Fibroblast of lung (primary cell): ENCODE data around the gene ANAPC2.

Experiments used
- EZH2 ChIP-seq: IDR thresholded peaks from 2 replicates; pipeline ENCODE4 v1.5.1; 2012; ENCODE audit warnings: low read length, control low read depth, mild to moderate bottlenecking; ENCODE audit errors: missing control alignments
- TF ChIP-seq, protein P1 (sequence below), 2 donors: IDR thresholded peaks in 1 of 2; conservative IDR thresholded peaks in 1 of 2; 1 replicate in 1 of 2; 2 replicates in 1 of 2; pipeline ENCODE4 v1.5.1; 2011 to 2012; ENCODE audit warnings: low read length in 2 of 2, control low read depth in 1 of 2, inconsistent platforms in 1 of 2, low read depth in 1 of 2, mild to moderate bottlenecking in 1 of 2

DNA sequence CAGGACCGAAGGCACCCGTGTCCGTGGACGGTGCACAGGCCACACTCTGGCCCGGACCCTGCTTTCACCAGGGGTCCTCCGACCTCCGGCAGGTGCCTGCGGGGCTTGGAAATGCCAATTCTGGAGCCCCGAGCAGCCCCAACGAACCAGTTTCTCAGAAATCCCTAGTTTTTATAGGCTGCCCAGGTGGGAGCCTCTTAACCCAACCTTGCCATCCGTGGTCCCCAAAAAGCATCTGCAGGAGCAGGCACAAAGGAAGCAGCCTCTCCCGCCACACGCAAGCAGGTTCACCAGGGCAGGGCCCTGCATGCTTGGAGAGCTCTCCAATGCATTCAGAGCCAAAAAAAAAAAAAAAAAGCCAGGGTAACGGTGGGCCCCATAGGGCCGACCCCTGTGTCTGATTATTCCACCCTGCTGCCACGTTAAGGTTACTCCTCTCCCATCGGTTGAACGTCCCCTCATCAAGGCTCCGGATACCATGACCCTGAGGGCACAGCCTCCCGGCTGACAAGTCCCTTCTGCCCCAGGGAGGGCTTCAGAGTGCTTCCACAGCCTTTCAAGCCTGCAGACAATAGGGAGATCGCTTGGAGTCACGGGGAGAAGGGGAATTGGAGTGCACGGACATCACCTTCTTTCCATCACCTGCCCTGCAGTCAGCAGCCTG lies 13.0 kb upstream of the ANAPC2 start:
- TF ChIP-seq, protein P1, sequence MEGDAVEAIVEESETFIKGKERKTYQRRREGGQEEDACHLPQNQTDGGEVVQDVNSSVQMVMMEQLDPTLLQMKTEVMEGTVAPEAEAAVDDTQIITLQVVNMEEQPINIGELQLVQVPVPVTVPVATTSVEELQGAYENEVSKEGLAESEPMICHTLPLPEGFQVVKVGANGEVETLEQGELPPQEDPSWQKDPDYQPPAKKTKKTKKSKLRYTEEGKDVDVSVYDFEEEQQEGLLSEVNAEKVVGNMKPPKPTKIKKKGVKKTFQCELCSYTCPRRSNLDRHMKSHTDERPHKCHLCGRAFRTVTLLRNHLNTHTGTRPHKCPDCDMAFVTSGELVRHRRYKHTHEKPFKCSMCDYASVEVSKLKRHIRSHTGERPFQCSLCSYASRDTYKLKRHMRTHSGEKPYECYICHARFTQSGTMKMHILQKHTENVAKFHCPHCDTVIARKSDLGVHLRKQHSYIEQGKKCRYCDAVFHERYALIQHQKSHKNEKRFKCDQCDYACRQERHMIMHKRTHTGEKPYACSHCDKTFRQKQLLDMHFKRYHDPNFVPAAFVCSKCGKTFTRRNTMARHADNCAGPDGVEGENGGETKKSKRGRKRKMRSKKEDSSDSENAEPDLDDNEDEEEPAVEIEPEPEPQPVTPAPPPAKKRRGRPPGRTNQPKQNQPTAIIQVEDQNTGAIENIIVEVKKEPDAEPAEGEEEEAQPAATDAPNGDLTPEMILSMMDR (conservative IDR thresholded peaks at IDR 0.05 in 1 of 2, IDR thresholded peaks at IDR 0.05 in 1 of 2; ENCODE audit: low read depth in 1 of 2, low read length in 2 of 2): no peak
- no peak for TF ChIP-seq EZH2
